ENCODE measurements around the gene ACVR1B.

ACVR1B gene

DNA sequence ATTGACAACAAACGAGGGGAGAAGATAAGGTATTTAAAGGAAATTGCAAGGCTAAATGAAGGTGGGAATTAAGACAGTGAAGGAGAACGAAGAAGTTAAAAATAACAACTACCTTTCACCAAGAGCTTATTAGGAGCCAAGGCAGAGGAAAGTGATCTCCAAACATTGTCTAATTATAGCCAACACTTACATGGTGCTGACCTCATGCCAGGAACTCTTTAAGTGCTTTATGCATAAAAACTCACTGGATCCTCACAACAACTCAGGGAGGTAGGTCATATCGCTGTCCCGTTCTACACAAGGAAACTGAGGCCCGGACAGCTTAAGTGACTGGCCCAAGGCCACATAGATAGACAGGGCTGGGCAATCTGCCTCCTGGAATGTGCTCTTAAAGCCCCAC, 74.8 kb downstream of the ACVR1B start:
- no peak for DNase-seq

DNA sequence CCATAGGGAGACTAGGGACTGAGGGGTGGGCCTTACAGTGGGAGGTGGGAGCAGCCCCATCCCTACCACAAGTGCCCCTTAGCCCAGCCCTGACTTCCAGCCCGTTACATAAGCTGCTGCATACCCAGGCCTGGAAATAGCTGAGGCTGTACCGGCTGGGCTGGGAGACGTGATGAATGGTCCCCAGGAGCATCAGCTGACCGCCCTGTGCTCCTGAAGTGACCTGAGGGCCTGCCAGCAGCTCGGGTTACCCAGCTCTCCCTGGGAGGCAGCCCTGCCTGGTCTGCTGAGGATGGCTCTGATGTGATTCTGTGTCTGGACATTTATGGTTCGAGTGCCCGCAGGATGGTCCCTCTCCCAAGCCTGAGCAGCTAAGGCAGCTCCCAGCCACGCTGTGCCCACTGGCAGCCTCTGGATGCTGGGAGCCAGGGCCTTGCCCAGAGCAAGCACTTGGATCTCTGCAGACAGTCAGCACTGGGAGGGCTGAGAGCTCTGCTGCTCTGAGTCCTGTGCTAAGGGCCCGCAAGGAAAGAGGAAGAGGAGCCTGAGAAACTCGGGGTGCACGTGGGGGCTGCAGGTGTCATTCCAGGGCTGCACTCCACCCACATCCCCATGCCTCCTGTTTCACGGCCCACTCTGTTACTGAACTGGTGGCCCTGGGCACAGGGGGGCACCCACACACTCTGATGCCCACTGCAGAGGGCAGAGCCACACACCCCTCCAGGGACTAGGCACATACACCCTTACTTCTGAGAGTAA, 75.8 kb downstream of the ACVR1B start:
- no peak for DNase-seq

DNA sequence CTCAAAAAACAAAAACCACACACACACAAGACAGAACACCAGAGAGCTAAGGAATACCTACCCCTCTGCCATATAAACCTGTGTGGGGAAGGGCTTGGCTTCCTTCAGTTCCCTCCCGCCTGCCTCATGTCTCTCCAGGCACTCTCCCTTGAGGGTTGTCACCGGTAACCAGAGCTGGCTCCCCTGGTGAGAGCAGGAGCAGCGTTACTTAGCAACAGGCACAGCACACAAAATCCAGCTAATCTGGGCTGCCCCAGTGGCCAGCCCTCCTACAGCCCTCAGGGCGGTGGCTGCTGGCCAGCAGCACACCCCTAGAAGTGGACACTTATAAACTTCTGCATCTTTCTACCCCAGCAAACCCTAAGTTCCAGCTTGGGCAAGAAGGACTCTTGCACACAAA, 78.2 kb downstream of the ACVR1B start:
- DNase-seq, result no peak

DNA sequence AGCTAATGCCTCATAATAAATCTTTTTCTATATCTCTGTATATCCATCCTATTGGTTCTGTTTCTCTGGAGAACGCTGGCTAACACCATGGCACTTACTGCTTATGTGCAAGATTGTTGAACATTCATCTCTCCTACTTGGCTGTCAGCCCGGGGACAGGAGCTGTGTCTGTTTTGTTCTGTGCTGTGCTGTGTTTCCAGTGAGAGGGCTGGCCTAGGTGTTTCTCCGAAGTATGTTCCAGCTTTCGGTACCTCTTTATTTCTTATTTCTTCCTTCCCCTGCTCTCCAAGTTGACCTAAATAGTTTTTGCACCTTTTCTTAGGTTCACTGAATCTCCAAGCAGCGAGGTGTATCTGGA, 80.9 kb downstream of the ACVR1B start:
- no peak for DNase-seq

DNA sequence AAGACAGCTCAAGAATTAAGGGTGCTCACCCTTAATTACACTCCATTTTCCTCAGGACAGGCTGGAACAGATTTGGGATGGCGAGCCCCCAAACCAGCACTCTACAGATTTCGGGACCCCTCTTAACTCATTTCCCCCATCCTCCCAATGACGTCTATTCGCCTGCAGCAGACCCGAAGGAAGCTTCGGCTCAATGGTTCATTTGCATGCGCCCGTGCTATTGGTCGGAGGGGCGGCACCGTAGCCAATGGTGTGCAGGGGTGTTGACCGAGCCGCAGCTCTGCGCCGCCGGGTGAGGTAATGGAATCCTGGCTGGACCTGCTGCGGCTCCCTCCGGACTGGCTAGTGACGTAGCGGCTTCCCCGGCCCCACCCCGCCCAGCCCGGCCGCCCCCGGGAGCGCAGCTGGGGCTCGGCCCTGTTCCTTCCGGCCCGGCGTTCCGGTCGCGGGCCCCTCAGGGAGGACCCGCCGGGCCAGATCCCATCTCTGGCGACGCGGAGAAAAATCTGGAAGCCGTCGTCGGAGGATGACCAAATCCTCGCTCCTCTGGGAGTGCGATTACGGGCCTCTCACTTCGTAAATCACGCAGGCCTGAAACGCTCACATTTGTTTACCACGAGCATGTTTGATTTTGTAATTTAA, 81.4 kb downstream of the ACVR1B start:
- peak; percentile 88 to 91 for DNase-seq

DNA sequence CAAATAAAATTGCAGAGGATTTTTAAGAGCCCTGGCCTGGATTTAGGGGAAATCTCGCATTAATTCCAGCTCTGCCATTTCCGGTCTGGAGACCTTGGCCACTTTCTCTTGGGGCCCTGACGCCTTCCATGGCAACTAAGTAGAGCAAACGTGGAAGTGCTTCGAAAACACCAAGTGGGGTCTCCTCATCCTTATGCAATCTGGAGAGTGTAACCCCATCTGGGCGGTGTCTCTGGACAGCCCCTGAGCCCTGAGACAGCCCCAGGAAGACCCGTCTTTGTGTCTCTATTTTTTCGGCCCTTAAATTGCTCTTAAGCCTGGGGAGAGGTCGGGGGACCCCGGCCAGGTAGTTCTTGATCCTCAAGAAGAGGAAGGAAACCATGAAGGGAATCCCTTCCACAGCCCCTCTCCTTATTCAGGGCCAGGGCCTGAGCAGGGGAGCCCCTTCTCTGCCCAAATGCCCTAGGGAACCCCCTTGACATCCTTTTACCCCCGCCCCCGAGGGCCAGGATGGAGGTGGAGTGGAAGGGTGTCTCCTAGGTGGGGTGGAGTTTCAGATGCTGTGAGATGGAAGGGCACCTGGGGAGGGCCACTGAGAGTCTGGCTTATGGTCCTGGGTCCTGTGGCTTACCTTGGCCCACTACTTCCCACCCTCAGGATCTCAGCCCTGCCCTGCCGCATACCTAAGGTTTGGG, 82.1 kb downstream of the ACVR1B start:
- DNase-seq, result no peak

DNA sequence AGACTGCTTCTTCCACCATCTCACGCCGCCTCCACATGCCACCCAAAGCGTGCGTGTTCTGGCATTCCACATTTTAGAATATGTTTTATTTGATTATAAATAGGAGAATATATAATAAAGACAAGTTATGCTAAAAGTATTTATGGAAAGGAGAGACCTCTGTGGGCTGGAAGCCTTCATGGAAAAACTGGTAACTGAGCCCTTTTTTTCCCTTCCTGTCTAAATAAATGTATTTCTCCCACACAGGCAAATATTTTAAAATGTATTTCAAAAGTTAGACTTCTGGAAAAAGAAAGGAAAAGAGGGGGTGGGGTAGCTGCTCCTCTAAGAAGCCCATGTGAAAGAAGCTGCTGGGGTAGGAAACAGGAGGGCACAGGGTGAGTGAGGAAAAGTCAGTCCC, 83.7 kb downstream of the ACVR1B start:
- no peak for DNase-seq

DNA sequence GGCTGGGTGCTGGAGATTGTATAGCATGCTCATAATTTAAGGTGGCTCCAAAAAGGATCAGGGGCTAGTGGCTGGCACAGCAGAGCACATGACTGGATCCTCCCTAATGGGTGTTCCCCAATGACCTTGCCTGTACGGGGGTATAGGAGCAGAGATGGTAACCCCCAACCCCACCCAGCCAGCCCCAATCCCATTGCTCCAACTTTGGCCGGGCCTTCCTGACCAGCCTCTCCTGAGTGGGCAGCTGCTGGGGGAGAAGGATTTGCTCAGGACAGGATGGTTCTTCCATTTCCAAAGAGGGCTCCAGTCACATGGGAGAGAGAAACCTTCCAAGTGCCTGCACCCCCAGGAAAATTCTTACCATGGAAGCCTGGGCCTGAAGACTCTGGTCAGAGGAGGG, 84.4 kb downstream of the ACVR1B start:
- no peak for DNase-seq

DNA sequence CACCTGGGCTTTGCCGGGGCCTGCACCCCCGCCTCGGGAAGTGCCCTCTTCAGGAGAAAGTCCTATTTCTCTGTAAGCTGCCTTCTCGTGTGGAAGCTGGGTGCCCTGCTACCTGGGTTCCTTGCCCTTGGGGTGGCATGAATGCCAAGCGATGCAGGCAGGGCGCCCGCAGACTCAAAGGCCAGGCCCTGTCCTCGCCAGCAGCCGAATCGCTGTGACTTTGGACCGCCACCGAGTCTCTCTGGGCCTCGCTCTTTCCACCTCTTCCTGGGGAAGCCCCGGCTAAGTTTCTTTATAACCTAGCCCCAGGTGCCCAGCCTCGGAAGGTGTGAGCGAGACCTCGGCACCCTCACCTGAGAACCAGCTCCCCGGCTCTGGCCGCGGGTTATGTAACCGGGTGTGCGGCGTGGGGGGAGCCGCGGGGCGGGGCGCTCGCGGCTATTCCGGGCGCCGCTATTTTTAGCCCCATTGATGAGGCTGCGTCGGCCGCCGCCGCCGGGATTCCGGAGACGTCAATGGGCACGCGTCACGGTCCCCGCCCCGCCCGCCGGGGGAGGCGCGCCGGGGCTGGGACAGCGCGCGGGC, 85.2 kb downstream of the ACVR1B start:
- peak; percentile 76 to 83 for DNase-seq

DNA sequence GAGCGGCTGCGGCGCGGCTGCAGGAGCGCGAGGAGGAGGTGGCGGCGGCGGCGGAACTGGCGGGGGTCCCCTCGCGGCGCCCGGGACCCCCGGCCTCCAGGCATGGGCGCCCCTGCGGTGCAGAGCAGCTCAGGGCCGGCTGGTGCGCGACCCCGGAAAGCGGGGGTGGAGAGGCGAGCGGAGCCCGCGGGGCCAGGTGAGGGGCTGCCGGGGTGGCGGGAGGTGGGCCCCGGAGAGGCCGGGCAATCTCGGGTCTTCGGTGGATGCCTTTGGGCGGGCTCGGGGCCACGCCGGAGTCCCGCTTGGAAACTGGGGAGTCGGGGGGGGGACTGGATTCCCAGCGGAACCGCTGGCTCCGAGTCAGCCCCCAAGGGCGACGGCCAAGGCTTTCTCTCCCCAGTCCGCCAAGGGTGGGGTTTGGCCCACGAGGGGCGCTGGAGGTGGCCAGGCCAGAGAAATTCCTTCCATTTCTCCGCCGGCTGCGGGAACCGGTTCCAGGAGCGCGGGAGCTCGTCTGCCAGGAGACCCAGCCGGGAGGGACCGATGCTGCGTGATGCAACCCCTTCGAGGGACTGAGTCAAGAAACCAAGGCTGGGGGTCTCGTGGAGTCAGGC, 85.9 kb downstream of the ACVR1B start:
- DNase-seq, result peak in 1 of 2 donors; percentile 31

DNA sequence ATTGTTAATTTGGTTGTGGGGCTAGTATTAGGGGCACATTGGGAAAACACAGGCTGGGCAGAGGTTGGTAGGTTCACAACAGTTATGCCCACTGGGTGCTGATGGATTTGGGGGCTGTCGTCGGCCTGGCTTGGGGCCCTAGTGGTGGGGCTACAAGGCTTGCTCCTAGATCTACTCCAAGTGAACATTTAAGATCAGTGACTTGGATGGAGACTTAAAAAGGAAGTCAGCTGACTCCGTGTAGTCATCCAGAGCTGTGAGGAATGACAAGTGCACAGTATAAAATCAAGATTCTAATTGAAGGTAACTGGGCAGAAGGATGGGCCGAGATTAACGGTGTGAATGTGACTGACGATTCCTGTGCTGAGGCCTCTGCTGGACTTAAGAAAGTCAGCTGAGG, 86.9 kb downstream of the ACVR1B start:
- no peak for DNase-seq

DNA sequence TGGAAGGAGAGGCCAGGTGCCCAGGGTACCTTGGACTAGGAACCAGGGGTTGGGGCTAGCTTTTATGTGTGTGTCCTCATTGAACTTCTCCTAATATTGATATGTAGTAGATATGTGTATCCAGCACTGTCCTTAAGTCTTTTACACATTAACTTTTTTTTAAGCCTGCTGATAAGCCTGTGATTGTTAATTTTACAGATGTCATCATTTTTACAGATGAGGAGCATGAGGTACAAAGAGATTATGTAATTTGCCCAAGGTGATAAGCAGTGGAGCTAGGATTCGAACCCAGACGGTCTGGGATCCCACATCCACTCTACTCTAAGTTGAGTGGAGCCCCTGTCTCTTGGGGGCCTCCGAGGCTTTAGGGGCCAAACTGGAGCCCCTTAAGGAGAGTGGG, 89.5 kb downstream of the ACVR1B start:
- no peak for DNase-seq

DNA sequence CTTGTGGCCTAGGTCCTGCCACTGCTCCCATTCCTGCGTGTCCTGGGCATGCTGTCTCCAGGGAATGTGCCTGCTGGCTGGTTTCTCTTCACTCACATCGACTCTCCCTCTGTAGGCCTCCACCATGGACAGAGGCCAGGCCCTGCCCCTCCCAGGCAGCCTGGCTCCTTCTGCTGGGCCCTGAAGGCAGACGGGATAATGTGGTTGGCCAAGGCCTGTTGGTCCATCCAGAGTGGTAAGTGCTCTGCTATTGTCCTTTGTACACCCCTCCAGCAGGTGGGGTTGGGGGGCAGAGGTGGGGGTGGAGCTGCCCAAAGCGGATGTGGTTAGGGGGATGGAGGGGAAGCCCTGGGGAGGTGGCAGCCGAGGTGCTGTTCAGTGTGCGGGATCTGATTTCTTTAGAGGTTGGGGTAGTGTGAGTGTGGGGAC, 90.2 kb downstream of the ACVR1B start:
- no peak for DNase-seq

DNA sequence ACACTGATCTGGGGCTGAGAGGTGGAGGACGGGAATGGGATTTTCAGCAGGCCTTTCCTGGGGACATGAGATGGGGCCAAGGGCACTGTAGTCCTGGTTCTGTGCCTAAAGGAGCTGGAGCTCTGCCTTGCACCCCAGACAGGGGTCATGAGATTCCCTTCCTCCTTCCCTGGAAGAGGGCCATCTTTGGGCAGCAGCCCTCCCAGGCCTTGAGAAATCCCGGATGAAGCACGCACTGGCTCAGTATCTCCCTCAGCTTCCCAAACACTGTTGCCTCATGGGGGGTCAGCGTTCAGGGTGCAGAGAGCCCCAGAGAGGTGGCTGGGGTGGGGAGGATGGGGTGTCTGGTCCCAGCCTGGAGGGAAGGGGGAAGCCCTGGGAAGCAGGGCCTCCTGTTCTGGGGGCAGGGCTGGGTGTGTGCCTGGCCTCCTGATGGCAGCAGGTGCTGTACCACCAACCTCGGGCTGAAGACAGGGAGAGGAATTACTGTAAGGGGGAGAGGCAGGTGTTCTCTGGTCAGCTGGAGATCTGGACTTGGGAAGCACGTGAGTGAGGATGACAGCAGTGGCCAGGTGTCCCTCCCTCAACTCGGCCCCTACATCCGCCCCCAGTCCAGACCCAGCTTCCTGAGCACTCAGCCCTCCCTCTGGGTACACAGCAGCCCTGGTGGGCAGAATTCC, 91.3 kb downstream of the ACVR1B start:
- DNase-seq, result no peak

DNA sequence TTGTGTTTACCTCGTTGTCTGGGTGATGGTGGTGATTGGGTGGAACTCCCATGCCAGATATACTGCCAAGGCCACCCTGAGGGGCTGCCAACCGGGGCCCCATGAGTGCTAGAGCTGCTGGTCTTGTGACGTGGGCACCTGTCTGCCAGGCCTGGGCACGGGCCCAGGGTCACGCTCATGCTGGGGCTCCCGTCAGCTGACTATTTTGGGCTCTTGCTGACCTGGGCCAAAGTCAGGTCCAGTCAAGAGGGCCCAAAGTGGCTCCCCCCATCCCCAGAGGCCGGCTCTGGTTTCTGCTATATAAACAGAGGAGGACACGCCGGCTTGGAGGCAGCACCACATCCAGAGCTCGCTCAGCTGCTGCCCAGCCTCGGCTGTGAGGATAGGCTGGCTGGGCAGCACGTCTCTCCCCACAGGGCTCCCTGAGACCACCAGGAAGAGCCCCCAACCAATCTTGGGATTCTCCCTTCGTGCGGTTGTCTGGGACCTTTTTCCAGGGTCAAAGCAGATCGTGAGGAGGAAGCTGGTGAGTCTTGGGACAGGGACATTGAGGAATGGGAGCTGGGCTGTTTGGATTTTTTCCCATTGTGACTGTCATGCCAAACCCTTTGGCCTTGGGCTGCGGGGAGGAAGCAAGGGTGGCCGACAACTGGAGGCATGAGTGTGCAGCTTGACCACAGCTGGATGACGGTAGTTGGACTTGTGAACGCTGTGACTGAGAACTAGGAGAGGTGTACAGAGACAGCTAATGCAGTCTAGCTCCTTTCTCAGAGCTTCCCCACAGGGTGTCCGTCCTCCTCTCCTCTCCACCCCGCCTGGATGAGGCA, 92.1 kb downstream of the ACVR1B start:
- DNase-seq, result no peak

DNA sequence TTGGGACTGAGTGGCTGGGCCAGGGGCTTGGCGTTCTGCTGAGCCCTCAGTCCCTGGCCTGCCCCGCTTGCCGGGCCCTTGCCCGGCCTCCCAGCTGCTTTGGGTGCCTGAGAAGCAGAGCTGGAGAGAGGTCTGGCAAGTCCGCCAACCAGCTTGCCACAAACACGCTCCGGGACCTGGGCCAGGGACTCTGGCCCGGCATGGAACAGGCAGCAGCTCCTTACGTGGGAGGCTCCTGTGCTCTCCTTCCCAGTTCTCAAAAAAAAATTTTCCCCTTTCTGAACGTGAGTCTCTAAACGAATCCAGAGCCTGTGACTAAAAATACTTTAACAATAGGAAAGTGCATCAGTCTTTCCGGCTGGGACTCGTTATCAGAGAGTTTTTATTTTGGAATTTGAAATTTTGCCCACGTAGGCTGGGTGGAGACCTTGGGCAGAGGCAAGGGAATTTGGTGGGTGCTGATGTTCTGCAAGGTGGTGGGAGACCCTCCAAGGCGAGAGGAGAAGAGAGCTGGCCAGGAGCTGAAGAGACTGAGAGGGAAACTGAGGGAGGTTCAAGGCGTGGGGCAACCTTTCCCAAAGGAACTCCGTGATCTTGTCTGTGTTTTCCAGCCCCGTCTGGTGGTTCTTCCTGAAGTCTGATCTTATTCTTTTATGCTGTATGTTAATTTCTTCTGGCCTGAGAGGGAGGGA, 92.9 kb downstream of the ACVR1B start:
- DNase-seq, result no peak

DNA sequence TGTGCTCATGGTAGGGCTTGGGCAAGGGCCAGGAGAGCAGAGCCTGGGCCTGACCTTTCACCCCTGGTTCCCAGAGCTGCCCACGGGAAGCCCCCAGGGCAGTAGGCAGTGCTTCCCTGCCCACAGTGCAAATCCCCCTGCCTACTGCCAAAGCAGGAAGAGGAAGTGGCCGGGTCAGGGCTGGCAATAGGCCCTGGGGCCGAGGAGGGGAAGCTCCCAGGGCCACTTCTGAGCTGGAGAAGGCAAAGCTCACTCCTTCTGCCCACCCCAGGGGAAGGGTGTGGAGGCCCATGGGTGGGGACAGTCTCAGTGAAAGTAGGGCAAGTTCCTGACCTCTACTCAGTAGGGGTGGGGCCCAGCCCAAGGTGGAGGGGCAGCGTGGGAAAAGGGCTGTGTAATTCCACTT, 94.3 kb downstream of the ACVR1B start:
- DNase-seq, result no peak
